ENCODE results near the gene GRID2. TPM values are rescaled to one million over a fixed set of nuclear protein-coding genes. Genes with fewer than 3 reads are reported as not detected.

Gene GRID2
- total RNA-seq, 2 donors from 2014 or later, result 27.3 to 40.4 TPM

DNA sequence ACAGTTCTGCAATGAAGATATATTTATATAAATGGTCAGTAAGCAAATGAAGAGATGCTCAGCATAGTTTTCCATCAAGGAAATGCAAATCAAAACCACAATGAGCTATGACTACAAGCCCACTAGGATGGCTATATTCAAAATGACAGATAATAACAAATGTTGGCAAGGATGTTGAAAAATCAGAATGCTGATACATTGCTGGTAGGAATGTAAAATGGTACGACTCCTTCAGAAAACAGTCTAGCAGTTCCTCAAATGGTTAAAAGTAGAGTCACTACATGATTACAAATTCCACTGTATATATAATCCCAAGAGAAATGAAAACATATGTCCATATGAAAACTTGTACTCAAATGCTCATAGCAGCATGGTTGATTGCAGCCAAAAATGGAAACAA is 1099.8 kb downstream of the GRID2 start:
- no peak overlapping the region for H3K4me3 Mint-ChIP-seq
- 80% methylated on average over 1 of the region's 1 CpG; no CpG with 5 or more reads in 1 of the 2 experiments for WGBS, 2 experiments (ENCODE audit: insufficient coverage in 1 of 2, insufficient read length in 1 of 2)
- H3K27ac Mint-ChIP-seq, result no peak overlapping the region
- TF ChIP-seq, protein P1, sequence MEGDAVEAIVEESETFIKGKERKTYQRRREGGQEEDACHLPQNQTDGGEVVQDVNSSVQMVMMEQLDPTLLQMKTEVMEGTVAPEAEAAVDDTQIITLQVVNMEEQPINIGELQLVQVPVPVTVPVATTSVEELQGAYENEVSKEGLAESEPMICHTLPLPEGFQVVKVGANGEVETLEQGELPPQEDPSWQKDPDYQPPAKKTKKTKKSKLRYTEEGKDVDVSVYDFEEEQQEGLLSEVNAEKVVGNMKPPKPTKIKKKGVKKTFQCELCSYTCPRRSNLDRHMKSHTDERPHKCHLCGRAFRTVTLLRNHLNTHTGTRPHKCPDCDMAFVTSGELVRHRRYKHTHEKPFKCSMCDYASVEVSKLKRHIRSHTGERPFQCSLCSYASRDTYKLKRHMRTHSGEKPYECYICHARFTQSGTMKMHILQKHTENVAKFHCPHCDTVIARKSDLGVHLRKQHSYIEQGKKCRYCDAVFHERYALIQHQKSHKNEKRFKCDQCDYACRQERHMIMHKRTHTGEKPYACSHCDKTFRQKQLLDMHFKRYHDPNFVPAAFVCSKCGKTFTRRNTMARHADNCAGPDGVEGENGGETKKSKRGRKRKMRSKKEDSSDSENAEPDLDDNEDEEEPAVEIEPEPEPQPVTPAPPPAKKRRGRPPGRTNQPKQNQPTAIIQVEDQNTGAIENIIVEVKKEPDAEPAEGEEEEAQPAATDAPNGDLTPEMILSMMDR (conservative IDR thresholded peaks at IDR 0.05), result no peak
- H3K4me1 ChIP-seq (ENCODE audit: control insufficient read depth, insufficient read depth, low read length), result no peaks in the 10 kb centered on the region
- no peak overlapping the region for H3K4me3 ChIP-seq (ENCODE audit: low read length)
- H3K27me3 ChIP-seq (ENCODE audit: control insufficient read depth, insufficient read depth, low read length, poor library complexity, severe bottlenecking), result no peaks in the 10 kb centered on the region
- no peak overlapping the region for H3K9ac ChIP-seq (ENCODE audit: extremely low read depth, low read length, poor library complexity, severe bottlenecking)
- H3K9me3 Mint-ChIP-seq, result no peaks in the 10 kb centered on the region
- no peaks in the 10 kb centered on the region for H3K36me3 ChIP-seq (ENCODE audit: control insufficient read depth, insufficient read depth, low read length)
- no peak overlapping the region for H3K27ac ChIP-seq (ENCODE audit: low read depth, low read length)
- H3K36me3 Mint-ChIP-seq (ENCODE audit: low read depth), result no peaks in the 10 kb centered on the region
- no peaks in the 10 kb centered on the region for H3K9me3 ChIP-seq (ENCODE audit: control insufficient read depth, low read length)
- no peak for DNase-seq
- no peaks in the 10 kb centered on the region for H3K27me3 Mint-ChIP-seq (ENCODE audit: insufficient read depth)
- H3K4me1 Mint-ChIP-seq, result peaks cover 10% of the 10 kb centered on the region

GRCh38 chr4:93407493-93408275 is 1103.9 kb downstream of the GRID2 start:
- H3K27ac ChIP-seq (ENCODE audit: low read depth, low read length), result no peak overlapping the region
- H3K36me3 Mint-ChIP-seq (ENCODE audit: low read depth), result no peaks in the 10 kb centered on the region
- no peaks in the 10 kb centered on the region for H3K4me1 ChIP-seq (ENCODE audit: control insufficient read depth, insufficient read depth, low read length)
- H3K27me3 Mint-ChIP-seq (ENCODE audit: insufficient read depth), result no peaks in the 10 kb centered on the region
- no peaks in the 10 kb centered on the region for H3K36me3 ChIP-seq (ENCODE audit: control insufficient read depth, insufficient read depth, low read length)
- no peaks in the 10 kb centered on the region for H3K27me3 ChIP-seq (ENCODE audit: control insufficient read depth, insufficient read depth, low read length, poor library complexity, severe bottlenecking)
- H3K9me3 Mint-ChIP-seq, result no peaks in the 10 kb centered on the region
- no peak overlapping the region for H3K4me3 ChIP-seq (ENCODE audit: low read length)
- H3K27ac Mint-ChIP-seq, result no peak overlapping the region
- H3K4me3 Mint-ChIP-seq, result no peak overlapping the region
- TF ChIP-seq, protein P1 (conservative IDR thresholded peaks at IDR 0.05), result no peak
- H3K9ac ChIP-seq (ENCODE audit: extremely low read depth, low read length, poor library complexity, severe bottlenecking), result no peak overlapping the region
- DNase-seq, result no peak
- no peaks in the 10 kb centered on the region for H3K9me3 ChIP-seq (ENCODE audit: control insufficient read depth, low read length)
- 14 to 49% methylated on average over 1 to 5 of the region's 8 CpGs for whole genome bisulfite sequencing, 2 experiments (ENCODE audit: insufficient coverage in 1 of 2, insufficient read length in 1 of 2)
- H3K4me1 Mint-ChIP-seq, result peaks cover 13% of the 10 kb centered on the region

- Mint-ChIP-seq H3K27ac (peak overlapping the region; percentile 24), H3K4me1 (peaks cover 13% of the 10 kb centered on the region), H3K27me3 (ENCODE audit: insufficient read depth) (no peaks in the 10 kb centered on the region), H3K4me3 (no peak overlapping the region), H3K9me3 (no peaks in the 10 kb centered on the region), H3K36me3 (ENCODE audit: low read depth) (no peaks in the 10 kb centered on the region)
- TF ChIP-seq, protein P1 (conservative IDR thresholded peaks at IDR 0.05), result peak; percentile 52
- no peaks in the 10 kb centered on the region for H3K9me3 ChIP-seq (ENCODE audit: control insufficient read depth, low read length)
- H3K27ac ChIP-seq (ENCODE audit: low read depth, low read length), result no peak overlapping the region
- H3K9ac ChIP-seq (ENCODE audit: extremely low read depth, low read length, poor library complexity, severe bottlenecking), result no peak overlapping the region
- no peaks in the 10 kb centered on the region for H3K4me1 ChIP-seq (ENCODE audit: control insufficient read depth, insufficient read depth, low read length)
- 12 to 14% methylated on average over 1 of the region's 1 CpG for WGBS, 2 experiments (ENCODE audit: insufficient coverage in 1 of 2, insufficient read length in 1 of 2)
- DNase-seq, result no peak
- no peak overlapping the region for H3K4me3 ChIP-seq (ENCODE audit: low read length)
- no peaks in the 10 kb centered on the region for H3K27me3 ChIP-seq (ENCODE audit: control insufficient read depth, insufficient read depth, low read length, poor library complexity, severe bottlenecking)
- H3K36me3 ChIP-seq (ENCODE audit: control insufficient read depth, insufficient read depth, low read length), result no peaks in the 10 kb centered on the region
Measured at GRCh38 chr4:93409035-93409434, 1105.3 kb downstream of the GRID2 start.
